Ectodermal cell (in vitro differentiated cells): ENCODE measurements around the gene ADARB2.

Experiments used
- H3K27ac ChIP-seq: 2 replicates; pipeline ENCODE4 v1.7.0; 2013; ENCODE audit warnings: mild to moderate bottlenecking, low read depth, low read length; ENCODE audit not compliant: insufficient read depth, poor library complexity, severe bottlenecking
- H3K27me3 ChIP-seq: 2 replicates; pipeline ENCODE4 v1.7.0; 2013; ENCODE audit warnings: mild to moderate bottlenecking, low read length; ENCODE audit not compliant: insufficient read depth, control insufficient read depth, poor library complexity, severe bottlenecking
- H3K36me3 ChIP-seq: one replicate; pipeline ENCODE4 v1.7.0; 2013; ENCODE audit warnings: low read length; ENCODE audit not compliant: control insufficient read depth, insufficient read depth
- H3K4me1 ChIP-seq: one replicate; pipeline ENCODE4 v1.7.0; 2013; ENCODE audit warnings: low read length; ENCODE audit not compliant: control insufficient read depth, insufficient read depth
- H3K4me3 ChIP-seq: 2 replicates; pipeline ENCODE4 v1.7.0; 2013; ENCODE audit warnings: low read depth, low read length, control low read depth; ENCODE audit not compliant: insufficient read depth
- H3K9me3 ChIP-seq: 2 replicates; pipeline ENCODE4 v1.7.0; 2013; ENCODE audit warnings: mild to moderate bottlenecking, low read length, moderate library complexity; ENCODE audit not compliant: control insufficient read depth
- WGBS, 2 experiments: methylation state at CpG; one replicate each; pipeline ENCODE4 v1.1.7; 2013; ENCODE audit warnings: missing lambda C conversion rate in 2 of 2; 5-methylcytosine and 5-hydroxymethylcytosine counted together

Gene ADARB2

DNA sequence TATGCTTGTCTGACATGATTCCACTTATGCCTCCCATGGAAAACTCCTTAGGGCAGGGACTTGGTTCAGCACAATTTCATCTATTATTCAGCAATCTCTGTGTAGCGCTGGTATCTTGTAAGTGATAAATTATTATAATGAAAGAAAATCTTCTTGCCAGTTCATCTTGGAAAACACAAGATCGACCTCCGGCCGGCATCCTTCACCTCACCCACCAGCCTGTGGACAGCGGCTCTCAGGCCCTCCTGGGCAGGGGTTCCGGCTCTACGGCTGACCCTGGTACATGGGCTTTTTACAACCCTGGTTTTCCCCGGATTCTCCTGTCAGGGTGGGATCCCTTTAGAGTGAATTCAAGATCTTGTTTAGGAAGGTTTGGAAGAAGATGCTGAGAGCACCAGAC lies 145.6 kb downstream of the ADARB2 start:
- Histone ChIP-seq H3K4me1 (no peaks in the 10 kb centered on the region), H3K9me3 (no peaks in the 10 kb centered on the region), H3K27me3 (no peaks in the 10 kb centered on the region), H3K4me3 (no peak overlapping the region), H3K27ac (no peak overlapping the region), H3K36me3 (no peaks in the 10 kb centered on the region)
- WGBS, 2 experiments: 94 to 98% methylated on average over 7 of the region's 8 CpGs

DNA sequence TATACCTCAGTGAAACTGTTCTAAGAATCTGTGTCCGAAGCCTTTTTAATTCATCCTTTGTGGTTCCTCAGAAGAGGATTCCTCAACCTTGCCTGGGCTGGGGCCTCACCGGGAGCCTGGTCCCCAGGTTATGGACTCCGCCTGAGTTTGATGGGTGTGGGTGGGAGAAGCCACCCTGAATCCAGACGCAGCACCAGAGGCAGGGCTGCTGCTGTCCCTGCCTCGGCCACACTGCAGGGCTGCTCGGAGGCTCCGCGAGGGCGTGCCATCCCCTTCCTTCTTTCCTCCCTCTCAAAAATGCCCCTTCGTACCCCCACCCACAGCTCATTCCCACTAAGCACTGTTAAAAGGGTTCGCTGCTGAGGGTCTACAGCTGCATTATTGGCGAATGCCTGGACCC lies 146.3 kb downstream of the ADARB2 start:
- no peaks in the 10 kb centered on the region for H3K4me1 ChIP-seq
- H3K4me3 ChIP-seq: no peak overlapping the region
- no peaks in the 10 kb centered on the region for H3K9me3 ChIP-seq
- 84 to 86% methylated on average over 12 of the region's 12 CpGs for WGBS, 2 experiments
- H3K27me3 ChIP-seq: no peaks in the 10 kb centered on the region
- H3K27ac ChIP-seq: no peak overlapping the region
- H3K36me3 ChIP-seq: no peaks in the 10 kb centered on the region

DNA sequence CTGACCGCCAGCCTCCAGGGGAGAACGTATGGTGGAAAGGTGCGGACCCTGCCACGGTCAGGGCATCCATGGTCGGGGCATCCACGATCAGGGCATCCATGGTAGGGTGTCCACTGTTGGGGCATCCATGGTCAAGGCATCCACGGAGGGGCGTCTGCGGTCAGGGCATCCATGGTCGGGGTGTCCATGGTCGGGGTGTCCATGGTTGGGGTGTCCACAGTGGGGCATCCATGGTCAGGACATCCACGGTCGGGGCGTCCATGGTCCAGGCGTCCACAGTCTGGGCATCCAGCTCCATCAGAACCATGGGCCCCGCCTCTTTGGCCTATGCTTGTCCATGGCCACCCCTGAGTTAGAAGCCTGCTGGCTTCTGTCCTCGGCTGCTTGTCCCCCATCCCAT lies 148.1 kb downstream of the ADARB2 start:
- H3K9me3 ChIP-seq: no peaks in the 10 kb centered on the region
- no peaks in the 10 kb centered on the region for H3K36me3 ChIP-seq
- H3K27me3 ChIP-seq: no peaks in the 10 kb centered on the region
- H3K4me3 ChIP-seq: no peak overlapping the region
- 96% methylated on average over 17 of the region's 17 CpGs for WGBS, 2 experiments
- H3K4me1 ChIP-seq: no peaks in the 10 kb centered on the region
- no peak overlapping the region for H3K27ac ChIP-seq

DNA sequence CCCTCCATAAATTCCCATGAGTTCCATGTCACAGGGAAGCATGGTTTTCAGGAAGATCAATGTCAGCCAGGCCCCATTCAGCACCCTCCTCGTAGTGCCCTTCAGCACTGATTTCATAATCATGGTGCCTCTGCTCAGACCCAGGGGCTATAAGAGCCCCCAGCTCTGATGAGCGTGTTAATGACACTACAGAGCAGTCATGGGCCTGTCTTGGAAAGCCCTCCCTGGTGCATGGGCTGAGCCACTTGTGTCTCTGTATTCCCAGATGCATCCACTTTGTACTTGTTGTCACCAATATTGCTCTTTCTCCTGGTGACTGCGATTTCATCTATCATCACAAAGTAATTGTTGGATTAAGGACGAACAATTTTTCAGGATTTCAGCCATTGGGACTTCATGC lies 154.6 kb downstream of the ADARB2 start:
- H3K4me3 ChIP-seq: no peak overlapping the region
- H3K36me3 ChIP-seq: no peaks in the 10 kb centered on the region
- no peaks in the 10 kb centered on the region for H3K27me3 ChIP-seq
- H3K9me3 ChIP-seq: no peaks in the 10 kb centered on the region
- H3K4me1 ChIP-seq: no peaks in the 10 kb centered on the region
- no peak overlapping the region for H3K27ac ChIP-seq
- 69 to 73% methylated on average over 4 of the region's 4 CpGs for WGBS, 2 experiments

DNA sequence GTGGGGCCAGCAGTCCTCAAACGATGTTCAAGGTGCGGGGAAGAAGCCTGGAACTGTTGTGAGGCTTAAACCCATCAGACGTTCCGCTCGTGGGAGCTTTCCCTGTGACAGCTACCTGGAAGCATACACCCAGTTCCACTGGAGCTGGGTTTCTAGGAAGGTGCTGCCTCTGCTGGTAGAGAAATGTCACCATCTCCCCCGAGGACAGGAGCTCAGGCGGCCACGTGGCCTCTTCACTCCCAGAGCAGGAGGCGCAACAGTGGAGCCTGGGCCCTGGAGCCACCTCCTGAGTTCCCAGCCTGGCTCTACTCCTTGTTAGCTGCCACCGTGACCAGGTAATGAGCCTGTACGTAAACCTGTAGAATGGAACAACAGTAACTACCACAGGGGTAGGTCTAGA lies 156.1 kb downstream of the ADARB2 start:
- H3K4me1 ChIP-seq: no peaks in the 10 kb centered on the region
- no peak overlapping the region for H3K4me3 ChIP-seq
- no peaks in the 10 kb centered on the region for H3K9me3 ChIP-seq
- no peak overlapping the region for H3K27ac ChIP-seq
- no peaks in the 10 kb centered on the region for H3K27me3 ChIP-seq
- 58 to 60% methylated on average over 11 of the region's 11 CpGs for WGBS, 2 experiments
- no peaks in the 10 kb centered on the region for H3K36me3 ChIP-seq

DNA sequence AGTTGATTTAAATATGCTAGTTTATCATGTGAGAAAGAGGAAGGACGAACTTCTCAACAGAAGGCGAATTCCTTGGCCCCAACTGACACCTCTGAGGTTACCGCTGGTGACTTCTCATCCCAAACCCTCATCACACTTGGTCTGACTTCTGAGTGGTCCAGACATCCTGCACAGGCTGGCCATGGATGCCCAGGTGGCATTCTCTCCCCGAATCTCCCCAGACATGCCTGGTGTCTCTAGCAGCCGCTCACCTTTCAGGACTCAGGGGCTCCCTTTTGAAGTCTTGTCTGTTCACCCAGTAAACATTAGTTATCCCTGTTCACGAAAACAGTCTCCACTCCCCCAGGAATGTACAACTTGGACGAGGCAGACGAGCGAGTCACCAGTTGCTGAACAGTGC lies 157.7 kb downstream of the ADARB2 start:
- 70 to 74% methylated on average over 9 of the region's 9 CpGs for WGBS, 2 experiments
- no peaks in the 10 kb centered on the region for H3K4me1 ChIP-seq
- no peaks in the 10 kb centered on the region for H3K9me3 ChIP-seq
- H3K27ac ChIP-seq: no peak overlapping the region
- H3K27me3 ChIP-seq: no peaks in the 10 kb centered on the region
- no peak overlapping the region for H3K4me3 ChIP-seq
- no peaks in the 10 kb centered on the region for H3K36me3 ChIP-seq

DNA sequence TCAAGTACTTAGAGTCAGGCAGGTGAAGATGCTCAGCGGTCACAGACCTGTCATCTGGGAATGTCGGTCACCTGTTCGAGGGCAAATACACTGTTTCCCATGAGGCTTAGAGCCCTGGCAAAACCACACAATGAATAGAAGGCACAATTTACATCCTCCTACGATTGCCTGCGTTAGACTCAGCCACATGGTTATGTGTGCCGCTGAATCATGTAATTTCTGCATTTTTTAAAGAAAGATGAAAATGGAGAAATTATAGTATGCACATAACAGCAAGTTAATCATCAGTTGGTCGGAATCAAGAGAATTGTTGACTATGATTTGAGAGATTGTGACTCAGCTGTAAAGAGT lies 158.2 kb downstream of the ADARB2 start:
- Histone ChIP-seq H3K4me3 (no peak overlapping the region), H3K9me3 (no peaks in the 10 kb centered on the region), H3K36me3 (no peaks in the 10 kb centered on the region), H3K4me1 (no peaks in the 10 kb centered on the region), H3K27ac (no peak overlapping the region), H3K27me3 (no peaks in the 10 kb centered on the region)
- WGBS, 2 experiments: 91 to 97% methylated on average over 7 of the region's 7 CpGs

DNA sequence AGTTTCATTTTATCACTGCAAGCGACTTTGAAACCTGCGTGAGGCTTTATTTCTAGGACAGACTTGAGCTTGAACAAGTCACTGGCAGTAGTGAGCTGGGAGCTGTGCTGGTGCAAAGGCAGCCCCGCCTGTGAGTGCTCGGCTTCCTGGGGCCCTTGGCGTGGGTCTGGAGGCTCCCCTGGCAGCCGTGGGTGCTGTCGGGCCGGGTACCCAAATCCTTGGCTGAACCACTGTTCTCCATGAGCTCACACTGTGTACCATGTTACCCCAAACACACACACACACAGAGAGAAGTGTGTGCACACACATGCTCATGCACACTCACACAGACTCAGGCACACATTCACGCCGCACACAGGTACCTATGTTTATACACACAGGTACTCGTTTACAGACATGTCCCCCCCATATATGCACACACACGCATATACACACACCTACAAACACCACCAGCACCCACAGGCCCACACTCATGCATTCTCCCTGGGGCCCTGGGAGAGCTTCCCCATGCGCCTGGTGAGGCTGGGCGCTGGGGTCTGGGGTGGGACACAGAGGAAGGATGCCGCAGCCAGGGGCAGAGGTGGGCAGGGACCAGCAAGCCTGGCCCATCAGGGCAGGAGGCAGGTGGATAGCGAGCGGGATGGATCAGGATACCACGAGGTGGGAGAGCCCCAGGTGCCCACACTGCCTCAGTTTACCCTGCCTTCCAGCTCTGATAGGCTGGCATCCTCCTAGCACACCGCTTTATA lies 158.8 kb downstream of the ADARB2 start:
- no peak overlapping the region for H3K4me3 ChIP-seq
- no peaks in the 10 kb centered on the region for H3K27me3 ChIP-seq
- WGBS, 2 experiments: 88 to 93% methylated on average over 18 to 19 of the region's 19 CpGs
- no peaks in the 10 kb centered on the region for H3K9me3 ChIP-seq
- H3K36me3 ChIP-seq: no peaks in the 10 kb centered on the region
- no peak overlapping the region for H3K27ac ChIP-seq
- no peaks in the 10 kb centered on the region for H3K4me1 ChIP-seq

DNA sequence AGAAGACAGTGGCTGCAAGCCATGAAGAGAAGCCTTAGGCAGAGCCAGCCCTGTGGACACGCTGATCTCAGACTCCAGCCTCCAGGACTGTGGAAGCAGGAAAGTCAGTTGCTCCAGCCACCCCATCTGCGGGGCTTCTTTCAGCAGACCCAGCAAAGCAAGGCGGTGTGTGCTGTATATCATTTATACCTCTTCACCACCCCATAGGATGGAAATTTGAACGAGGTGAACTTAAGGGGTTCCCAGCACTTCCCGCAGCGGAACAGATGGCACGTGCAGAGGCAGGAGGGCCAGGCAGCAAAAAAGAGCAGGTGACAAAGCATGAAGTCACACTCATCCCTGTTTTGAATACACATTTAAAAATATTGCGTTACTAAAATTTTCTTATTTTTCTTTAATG lies 159.4 kb downstream of the ADARB2 start:
- Histone ChIP-seq H3K4me3 (no peak overlapping the region), H3K27me3 (no peaks in the 10 kb centered on the region), H3K4me1 (peaks cover 5% of the 10 kb centered on the region), H3K9me3 (no peaks in the 10 kb centered on the region), H3K27ac (no peak overlapping the region), H3K36me3 (no peaks in the 10 kb centered on the region)
- WGBS, 2 experiments: 88 to 94% methylated on average over 7 of the region's 8 CpGs

DNA sequence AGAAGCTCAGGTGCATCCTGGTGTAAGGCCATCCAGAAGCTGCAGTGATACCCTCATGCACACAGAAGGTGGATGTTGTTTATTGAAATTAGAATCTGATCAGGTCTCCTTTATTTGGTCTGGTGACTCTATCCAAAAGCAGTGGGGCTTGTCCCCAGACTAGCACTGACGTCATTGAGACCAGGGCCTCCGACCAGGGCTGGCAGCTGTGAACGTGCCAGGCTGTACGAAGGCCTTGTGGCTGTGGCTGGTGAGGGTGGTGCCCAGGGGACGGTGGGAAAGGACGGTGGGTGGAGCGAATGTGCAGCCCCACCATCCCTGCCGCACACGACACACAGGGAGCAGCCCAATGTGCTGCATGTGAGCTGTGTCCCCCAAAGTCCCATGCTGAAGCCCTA lies 160.0 kb downstream of the ADARB2 start:
- Histone ChIP-seq H3K4me1 (peaks cover 11% of the 10 kb centered on the region), H3K27ac (no peak overlapping the region), H3K27me3 (no peaks in the 10 kb centered on the region), H3K4me3 (no peak overlapping the region), H3K9me3 (no peaks in the 10 kb centered on the region), H3K36me3 (no peaks in the 10 kb centered on the region)
- 95% methylated on average over 9 of the region's 9 CpGs for WGBS, 2 experiments
